NOMO-1 (cell line): ENCODE results near the gene TSSC4.

Source experiments
- DNase-seq, 2 experiments: peaks; one replicate each; lab custom pipeline; 2025; ENCODE audit not compliant: unreplicated experiment in 2 of 2; lab: John Stamatoyannopoulos, UW

TSSC4 gene

DNA sequence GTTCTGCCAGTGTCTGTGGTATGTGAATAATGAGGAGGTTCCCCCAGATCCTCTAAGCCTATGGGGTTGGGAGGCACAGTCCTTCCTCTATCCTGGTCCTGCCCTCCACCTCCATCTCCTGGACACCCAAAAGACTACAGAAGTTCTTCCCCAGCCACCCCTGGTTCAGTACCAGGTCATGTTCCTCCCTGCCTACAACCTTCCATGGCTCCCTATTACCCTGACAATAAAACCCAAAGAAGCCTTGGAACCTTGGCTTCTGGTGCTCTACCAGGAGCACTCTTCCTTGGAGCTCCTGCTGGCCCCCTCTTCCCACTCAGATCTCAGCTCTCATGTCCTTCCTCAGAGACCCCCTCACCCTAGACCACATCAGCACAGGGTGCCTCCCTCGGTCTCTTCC is 30.8 kb downstream of the TSSC4 start:
- no peak for DNase-seq

DNA sequence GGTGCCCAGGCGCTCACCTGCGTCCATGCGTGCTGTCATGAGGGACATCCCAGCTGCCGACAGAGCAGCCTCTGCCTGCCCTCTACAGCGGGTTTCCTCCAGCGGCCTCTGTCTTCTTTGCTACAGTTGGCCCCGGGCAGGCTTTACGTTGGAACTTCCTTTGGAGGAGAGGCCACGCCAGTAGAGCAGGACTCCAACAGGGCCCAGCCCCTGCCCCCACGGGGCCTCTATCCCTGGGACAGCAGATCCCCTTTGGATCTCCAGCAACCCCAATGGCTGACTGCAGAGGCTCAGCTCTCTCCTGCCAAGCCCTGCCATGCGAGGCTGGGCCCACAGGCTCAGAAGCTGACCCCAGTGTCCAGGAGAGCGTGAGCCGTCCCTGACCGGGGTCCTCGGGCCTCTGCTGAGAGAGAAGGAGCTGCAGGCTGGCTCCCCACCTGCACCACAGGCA is 31.6 kb downstream of the TSSC4 start:
- no peak for DNase-seq

DNA sequence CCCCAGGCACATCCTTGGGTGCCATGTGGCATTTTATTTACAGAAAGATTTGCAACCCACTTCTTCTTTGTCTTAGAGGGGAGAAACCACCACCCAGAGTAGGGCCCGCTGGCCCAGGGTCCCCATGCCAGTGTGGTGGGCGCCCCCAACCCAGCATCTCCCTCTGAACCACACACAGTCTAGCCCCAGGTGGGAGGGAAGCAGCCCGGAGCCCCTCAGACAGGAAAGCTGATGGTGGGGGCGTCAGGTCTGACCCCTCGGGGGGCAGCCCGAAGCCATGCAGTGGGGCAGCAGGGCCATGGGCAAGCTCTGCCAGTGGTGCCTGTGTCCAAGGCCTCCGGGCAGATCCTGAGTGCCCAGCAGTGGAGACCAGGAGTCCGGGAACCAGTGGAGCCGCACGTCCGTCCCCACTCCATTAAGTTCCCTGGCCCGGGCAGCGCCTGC is 32.1 kb downstream of the TSSC4 start:
- DNase-seq, result no peak

DNA sequence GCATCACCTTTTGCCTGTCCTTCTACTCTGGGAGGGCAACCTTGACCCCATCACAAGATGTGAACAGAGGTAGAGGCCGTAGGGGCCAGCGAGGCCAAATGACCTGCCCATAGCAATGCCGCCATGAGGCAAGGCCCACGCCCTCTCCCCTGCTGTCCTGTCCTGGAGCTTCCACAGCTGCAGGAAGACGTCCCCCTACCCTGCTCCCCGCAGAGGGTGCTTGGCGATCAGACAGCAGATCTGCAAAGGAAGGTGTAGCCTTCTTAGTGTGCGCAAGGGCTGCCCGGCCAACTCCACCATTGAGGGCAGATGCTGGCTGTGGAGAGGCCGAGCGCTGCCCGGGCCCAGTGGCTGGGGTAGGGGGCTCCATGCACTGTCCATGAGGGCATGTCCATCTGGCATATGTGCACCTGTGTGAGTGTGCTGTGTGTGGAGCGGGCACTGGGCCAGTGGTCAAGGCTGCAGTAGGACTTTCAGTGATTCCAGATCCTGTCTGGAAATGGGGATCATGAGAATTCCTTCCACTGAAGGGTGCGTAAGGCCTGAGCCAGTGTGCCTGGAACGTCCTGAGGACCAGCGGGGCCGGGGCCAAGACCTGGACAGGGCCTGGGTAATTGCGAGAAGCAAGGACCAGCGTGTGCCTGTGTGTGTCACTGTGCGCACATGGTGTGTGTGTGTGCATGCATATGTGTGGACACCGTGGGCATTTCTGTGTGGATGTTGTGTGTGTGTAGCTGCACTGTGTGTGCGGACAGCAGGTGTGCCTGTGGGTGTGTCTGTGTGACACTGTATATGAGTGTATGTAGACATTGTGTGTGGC is 32.8 kb downstream of the TSSC4 start:
- no peak for DNase-seq

DNA sequence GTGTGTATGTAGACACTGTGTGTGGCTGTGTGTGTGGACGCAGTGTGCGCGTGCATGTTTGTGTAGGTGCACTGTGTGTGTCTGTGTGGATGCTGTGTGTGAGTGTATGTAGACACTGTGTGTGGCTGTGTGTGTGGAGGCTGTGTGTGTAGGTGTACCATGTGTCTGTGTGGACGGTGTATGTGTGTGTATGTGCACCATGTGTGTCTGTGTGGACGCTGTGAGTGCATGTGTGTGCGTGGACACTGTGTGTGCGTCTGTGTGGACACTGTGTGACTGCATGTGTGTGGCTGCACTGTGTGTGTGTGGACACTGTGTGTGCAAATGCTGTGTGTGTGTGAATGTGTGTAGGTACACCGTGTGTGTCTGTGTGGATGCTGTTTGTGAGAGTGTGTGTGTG is 33.5 kb downstream of the TSSC4 start:
- DNase-seq, result no peak

DNA sequence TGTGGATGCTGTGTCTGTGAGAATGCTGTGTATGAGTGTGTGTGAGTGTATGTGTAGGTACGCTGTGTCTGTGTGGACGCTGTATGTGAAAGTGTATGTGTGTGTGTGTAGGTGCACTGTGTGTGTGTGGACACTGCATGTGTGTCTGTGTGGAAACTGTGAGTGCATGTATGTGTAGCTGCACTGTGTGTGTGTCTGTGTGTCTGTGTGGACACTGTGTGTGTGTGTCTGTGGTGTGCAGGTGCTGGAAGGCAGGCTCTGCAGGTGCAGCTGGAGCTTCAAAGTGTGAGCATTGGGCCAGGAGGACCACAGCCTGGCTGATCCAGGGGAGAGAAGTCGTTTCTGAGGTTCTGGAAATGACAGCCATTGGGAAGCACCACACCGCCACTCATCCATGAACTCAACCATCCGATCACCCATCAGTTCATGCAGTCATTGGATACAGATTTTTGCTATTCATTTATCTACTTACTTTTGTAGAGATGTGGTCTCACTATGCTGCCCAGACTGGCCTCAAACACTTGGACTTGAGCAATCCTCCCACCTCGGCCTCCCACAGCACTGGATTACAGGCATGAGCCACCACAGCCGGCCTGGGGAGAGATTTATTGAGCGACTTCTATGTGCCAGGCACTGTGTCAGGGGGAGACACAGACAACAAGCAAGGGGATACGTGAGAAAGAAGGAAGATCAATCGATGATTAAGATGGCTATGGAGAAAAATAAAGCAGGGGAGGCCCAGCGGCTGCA is 34.1 kb downstream of the TSSC4 start:
- no peak for DNase-seq

DNA sequence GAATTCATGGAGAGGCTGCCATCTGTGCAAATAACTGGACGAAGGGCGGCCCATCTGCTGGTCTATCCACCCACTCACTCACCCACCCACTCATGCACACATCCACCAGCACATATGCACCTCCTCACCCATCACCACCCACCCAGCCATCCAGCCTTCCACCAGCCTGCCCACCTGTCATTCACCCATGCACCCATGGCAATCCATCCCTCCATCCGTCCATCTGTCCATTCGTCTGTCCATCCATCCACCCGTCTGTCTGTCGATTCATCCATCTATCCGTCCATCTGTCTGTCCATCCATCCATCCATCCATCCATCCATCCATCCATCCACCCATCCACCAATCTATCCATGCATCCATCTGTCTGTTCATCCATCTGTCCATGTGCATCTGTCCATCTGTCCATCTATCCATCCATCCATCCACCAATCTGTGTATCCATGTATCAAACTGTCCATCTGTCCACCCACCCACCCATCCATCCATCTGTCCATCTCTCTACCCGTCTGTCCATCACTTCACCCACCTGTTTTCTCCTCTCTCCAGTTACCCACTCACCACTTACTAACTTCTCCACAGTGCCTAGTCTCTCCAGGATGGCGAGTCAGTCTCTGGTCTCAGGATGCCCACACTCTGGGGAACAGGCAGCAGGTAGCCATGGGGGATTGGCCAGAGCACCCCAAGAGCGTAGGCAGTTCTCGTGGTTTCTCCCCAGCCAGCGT is 34.9 kb downstream of the TSSC4 start:
- DNase-seq, result no peak

DNA sequence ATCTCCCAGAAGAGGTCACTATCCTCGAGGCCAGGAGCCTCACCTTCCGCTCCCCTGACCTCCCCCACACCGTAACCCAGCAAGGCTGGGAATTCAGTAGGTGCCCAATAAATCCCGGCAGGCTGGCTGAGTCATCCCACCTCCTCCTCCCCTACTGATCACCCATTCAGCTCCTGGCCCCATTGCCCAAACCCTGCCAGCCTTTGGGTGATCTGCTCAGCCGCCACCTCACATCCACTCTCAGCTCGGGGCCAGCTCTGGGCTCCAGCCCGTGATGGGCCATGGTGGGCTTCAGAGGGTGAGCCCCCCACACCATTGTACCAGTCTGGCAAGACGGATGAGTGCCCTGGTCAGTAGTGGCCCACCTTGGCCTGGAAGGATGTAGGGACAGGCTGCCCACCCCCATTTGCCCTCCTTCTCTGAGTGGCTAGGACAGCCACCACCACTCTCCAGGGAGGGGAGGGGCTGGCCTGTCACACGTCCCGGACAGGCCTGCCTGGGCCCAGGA is 35.5 kb downstream of the TSSC4 start:
- DNase-seq, result no peak

DNA sequence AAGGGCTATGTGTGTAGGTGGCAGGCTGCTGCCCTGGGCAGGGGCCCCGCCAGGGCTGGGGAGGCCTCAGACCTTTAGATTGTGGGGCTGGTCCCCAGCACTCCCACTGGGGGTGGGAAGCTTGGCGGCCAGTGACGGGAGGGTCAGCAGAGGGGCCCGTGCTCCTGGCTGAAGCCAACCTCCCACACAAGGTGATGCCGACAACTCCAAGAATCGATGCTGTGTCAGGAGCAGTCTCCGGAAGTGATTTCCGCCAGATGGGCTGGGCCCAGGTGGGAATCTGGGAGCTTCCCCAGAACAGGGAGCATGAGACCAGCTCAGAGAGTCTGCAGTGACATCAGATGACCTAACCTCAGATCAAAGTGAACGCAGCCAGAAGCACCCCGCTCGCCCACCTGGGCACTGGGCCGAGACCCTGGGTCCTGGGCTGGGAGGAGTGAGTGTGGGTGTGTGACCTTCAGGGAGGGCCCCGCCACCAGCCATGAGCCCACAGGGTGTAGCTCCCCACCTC is 36.0 kb downstream of the TSSC4 start:
- no peak for DNase-seq

DNA sequence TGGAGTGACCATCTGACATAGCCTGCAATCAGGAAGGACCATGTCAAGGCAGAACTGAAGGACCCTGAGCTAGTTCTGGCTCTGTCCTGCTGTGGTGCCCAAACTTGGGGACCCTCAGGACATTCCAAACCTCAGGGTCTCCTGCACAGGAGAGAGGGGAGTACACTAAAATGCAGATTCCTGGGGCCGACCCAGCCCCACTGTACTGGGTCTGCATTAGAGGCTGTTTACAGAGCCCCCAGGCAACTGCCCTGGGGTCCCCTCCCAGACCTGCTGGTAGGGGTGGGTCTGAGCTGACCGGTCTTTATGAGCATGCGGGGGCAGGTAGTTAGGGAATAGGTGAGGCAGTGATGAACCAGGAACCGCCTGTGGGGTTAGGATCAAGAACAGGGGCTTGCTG is 37.0 kb downstream of the TSSC4 start:
- no peak for DNase-seq

DNA sequence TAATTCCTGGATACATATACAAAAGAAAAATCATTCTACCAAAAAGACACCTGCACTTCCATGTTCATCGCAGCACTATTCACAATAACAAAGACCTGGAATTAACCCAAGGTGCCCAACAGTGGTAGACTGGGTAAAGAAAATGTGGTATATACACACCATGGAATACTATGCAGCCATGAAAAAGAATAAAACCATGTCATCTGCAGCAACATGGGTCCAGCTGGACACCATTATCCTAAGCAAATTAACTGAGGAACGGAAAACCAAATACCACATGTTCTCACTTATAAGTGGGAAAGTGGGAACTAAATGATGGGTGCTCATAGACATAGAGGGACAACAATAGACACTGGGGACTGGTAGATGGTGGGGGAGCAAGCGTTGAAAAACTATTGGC is 39.3 kb downstream of the TSSC4 start:
- DNase-seq, result no peak

DNA sequence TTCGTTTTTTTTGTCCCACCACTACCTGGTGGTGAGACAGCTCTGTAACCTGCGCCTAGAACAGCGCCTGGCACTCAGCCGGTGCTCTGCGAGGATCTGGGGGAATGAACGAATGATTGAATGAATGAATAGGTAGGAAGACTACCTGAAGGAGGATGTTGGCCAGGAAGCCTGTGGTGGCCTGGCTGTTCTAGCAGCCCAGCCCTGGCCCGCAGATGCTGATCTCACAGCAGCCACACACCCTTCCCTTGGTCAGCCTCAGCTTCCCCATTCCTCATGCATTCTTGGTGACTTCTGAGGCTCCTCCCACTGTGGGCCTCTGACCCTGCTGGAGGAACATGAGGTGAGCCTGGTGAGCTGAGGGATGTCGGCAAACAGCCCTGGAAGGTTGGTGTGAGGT is 40.1 kb downstream of the TSSC4 start:
- peak; percentile 11 to 36 for DNase-seq

DNA sequence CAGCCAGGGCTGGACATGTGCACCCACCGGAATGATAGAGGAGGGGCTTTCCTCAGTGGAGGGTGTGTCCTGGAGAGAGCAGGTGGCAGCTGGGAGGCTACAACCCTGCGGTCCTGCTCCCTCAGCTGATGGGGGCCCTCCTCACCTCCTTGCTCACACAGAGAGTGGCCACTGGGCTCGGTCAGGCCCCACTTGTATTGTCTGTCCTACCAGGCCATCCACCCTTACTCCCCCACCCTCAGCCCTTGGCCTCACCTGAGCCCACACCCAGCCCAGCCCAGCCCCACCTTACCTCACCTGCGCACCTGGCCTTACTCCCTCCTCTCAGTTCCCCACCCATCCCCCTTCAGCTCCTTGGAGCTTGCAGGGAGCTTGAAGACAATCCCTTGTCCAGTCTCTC is 40.6 kb downstream of the TSSC4 start:
- no peak for DNase-seq

DNA sequence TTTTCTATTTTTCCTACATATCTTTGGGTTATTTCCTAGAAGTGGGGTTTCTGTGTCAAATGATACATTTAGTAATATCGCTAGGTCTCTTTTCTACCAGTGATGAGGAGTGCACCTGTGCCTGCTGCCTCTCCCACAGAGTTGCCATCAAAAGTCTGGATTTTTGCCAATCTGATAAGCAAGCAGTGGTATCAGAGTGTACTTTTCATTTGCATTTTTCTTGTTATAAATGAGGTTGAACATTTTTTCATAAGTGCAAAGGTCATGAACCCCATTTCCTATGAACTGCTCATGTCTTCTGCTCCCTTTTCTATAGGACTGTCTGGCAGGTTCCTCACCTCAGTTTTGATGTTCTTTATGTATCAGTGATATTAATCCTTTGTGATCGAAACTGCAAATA is 42.0 kb downstream of the TSSC4 start:
- no peak for DNase-seq

DNA sequence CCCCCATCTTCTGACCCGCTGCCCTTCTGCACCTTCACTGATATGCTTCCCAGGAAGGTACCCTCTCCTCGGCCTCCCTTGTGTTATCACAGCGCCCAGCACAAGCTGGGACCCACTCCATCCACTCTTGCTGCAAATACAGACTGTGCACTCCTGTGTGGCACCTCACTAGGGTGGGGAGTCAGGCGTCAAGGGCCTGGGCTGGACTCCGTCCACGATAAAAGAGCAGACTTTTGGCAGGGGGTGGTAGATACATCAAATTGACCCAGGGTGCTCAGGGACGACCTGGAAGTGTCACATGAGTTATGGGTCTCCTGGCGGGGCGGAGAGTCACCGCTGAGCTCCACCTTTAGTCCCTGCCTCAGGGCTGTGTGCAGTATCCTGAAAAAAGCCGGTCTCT is 42.9 kb downstream of the TSSC4 start:
- DNase-seq, result no peak

DNA sequence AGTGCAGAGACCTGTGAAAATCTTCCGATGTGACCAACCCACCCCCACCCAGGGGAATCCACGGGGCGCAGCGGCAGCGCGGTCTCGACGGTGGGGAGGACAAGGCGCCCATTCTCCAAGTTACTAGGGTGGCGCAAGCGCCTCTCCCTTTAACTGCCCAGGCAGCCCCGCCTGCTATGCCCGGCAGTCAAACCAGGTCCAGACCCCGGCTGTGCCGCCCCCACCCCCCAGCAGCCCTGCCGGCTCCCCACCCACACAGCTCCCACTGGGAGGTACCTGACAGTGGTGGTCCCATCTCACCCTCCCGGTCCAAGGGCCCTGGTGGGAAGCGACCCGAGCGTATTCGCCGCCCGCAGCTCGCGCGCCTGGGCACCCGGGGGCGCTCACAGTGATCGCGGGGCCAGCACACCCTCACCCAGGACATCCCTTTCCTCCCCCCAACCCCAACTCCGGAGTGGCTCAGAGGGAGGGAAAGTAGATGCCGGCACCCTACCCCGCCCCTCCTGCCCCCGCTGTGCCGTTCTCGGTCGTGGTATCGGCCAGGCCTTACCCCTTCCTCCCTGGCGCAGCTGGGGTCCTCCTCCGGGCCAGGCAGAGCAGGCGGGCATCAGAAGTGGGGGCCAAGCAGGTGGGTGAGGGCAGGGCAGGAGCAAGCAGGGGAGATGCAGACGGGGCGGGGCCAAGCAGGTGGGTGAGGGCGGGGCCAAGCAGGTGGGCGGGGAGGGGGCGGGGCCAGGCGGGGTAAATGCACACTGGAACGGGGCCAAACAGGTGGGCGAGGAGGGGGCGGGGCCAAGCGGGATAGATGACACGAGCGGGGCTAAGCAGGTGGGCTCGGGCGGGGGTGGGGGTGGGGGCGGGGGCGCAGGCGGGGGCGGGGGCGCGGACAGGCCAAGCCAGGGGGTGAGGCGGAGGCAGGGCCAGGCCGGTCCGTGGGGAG is 43.6 kb downstream of the TSSC4 start, which contains the start of gene TRPM5:
TSS of gene TRPM5 (minus strand) at position 634 of the 940 bp plus-strand sequence. CDS start 21,478 bp downstream, outside the sequence.
- DNase-seq, result peak in 1 of 2 experiments; percentile 19

DNA sequence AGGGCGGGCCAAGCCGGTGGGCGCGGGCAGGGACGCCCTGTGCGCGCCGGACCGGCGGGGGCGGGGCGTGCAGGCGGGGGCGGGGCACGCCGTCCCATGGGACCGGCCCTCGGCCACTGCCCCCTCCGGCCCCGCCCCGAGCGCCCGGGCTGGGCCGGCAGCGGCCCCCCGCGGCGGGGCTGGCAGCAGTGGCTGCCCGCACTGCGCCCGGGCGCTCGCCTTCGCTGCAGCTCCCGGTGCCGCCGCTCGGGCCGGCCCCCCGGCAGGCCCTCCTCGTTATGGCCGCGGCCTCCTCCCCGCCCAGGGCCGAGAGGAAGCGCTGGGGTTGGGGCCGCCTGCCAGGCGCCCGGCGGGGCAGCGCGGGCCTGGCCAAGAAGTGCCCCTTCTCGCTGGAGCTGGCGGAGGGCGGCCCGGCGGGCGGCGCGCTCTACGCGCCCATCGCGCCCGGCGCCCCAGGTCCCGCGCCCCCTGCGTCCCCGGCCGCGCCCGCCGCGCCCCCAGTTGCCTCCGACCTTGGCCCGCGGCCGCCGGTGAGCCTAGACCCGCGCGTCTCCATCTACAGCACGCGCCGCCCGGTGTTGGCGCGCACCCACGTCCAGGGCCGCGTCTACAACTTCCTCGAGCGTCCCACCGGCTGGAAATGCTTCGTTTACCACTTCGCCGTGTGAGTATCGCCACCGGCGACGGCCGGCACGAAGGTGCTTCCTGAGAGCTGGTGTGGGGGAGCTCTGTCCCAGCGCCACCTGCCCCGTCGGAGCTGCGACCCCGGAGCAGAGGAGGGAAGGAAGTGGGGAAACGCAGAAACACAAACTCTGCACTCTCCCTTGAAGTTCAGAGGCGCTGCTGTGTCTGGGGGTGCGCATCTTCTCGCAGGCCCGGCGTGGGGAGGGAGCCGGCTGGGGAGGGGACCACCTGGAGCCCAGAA is 44.5 kb downstream of the TSSC4 start, which contains the start of gene KCNQ1:
TSS of gene KCNQ1 (plus strand) at position 188 of the 925 bp plus-strand sequence. CDS start at position 279, 91 bp downstream.
- DNase-seq, result peak; percentile 54 to 68

DNA sequence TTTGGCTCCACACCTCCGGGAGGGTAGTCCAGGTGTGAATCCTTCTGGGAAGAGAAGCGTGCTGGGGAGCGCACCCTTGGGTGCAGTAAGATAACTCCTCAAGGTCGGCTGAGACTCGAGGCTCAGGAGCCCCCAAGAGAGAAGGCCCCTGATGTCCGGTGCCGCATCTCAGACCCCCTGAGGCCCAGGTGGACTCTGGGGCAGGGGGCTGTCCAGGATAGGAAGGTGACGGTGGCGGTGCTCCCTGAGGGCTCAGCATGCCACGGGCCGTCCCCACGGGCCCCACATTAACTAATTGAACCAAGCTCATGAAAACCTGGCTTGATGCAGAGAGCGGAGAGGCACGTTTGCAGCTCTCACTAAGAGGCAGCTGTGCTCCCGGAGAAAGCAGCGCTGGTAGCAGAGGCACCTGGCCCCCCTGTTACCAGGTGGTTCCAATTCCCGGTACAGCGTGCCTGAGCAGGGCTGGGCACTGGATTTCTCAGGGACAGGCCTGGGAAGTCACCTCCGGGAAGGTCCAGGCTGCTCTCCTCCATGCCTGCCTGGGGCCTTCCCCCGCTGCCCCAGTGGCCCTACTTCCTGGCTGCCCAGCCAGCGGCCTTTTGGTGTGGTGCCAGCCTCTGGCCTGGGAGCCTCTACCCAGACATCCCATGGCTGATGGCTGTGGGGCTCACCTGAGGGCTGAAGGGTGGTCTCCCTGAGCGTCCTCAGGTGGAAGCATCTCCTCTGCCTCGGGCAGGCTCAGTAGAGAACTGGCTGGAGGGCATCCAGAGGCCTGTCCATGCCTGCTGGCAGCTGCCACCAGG is 45.4 kb downstream of the TSSC4 start:
- no peak for DNase-seq
